Kasumi-1 (cell line): ENCODE measurements around the gene NCF4.

Experiments used
- DNase-seq, 2 experiments: peaks; one replicate each; lab custom pipeline; 2025; lab: John Stamatoyannopoulos, UW

The NCF4 gene

GRCh38 chr22:36838119-36839030, 22.4 kb upstream of the NCF4 start:
- no peak for DNase-seq

GRCh38 chr22:36839356-36840073, 21.3 kb upstream of the NCF4 start:
- DNase-seq, result no peak

DNA sequence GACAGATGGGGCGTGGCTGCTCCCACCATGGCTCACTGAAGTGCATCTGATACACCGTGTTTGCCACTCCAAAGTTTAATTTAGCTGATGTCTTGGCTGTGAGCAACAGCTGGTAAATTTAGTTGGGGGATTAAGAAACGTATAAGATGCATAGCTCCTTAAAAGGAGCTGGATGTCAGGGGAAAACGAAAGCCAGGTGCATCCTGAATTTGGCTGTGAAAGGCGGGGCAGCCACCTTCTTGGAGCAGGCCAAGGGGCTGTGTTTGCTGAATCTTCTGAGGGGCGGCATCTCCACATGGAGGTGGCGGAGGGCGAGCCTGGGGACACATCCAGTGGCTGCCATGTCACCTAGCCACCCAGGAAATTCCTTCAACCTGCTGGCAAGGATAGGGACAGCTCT, 20.7 kb upstream of the NCF4 start:
- DNase-seq, result no peak

DNA sequence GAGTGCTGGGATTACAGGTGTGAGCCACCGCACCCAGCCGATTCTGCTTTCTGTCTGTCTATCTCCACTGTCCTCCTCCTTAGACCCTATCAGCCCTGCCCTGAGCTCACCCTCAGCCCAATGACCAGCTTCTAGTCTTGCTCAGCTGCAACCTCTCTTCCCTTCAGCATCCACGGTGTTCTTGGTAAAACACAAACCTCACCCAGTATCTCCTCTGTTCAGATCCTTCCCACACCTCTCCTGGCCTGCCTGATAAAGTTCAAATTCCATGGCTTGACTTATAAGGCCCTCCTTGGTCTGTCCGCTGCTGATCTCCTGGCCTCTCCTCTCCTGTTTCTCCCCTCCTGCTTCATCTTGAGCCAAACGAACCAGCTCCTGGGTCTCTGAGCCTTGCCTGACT, 14.5 kb upstream of the NCF4 start:
- DNase-seq, result no peak

DNA sequence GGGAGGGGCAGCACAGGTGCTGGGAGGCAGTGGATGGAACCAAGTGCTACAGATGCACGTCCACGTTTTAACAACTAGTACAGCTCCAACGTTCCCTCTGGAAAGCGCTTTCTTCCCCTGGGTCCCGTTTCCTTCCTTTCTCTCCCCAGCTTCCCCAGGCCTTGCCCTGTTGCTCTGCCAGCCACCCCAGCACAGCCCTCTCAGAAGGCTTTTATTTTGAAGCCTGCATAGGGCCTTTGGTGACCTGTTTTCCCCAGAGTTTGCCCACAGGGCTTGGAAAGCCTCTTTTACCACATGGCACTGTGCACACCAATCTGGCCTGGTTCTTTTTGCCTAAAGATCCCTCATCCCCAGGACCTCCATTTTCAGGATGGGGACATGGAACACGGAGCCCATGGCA, 13.9 kb upstream of the NCF4 start:
- no peak for DNase-seq

GRCh38 chr22:36850056-36850455, 10.8 kb upstream of the NCF4 start:
- no peak for DNase-seq

DNA sequence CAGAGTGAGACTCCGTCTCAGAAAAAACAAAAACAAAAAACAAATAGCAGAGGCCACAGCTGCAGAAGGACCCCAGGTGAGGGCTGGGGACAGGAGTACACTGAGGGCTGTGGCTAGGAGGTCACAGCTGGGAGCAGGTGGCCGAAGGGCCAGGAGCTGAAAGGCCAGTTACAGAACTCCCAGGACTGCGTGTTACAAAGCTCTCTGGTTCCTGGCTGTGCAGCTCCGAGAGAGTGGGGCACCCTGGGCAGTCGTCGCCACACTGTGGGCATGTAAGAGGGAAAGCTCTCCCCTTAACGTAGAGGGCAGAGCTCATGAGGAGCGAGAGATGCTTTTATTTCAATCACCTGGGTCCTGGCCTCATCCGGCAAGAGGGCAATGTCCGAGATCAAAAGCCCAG, 10.1 kb upstream of the NCF4 start:
- no peak for DNase-seq

GRCh38 chr22:36852056-36852973, 8.5 kb upstream of the NCF4 start:
- DNase-seq, result no peak

DNA sequence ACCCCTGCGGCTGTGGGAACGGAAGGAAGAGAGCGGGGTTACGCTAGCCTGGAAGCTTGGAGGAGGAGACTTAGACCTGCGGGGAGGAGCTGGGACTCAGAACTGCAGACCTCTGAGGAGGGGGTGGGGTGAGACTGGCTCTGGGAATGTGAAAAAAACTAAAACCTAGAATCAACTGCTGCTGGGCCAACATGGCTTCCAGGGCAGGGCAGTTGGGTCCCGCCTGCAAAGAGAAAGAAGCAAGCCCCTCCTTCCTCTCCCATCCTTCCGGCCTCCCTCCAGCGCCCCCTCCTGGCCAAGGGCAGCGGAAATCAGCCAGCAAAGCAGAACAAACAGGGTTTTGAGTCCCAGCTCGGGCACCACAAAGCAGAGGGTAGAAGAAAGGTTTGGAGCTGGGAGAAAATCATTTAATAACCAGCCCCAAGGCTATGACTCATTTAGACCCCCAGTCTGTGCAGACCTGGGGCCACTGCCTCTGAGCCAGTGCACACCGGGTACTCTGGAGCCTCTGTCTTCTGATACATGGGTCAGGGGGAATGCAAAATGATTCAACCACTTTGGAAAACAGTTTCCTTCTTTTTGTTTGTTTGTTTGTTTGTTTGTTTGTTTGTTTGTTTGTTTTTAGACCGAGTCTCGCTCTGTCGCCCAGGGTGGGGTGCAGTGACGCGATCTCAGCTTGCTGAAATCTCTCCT, 7.3 kb upstream of the NCF4 start:
- peak; percentile 67 to 79 for DNase-seq

- DNase-seq, result no peak
Measured at GRCh38 chr22:36855478-36855877, 5.3 kb upstream of the NCF4 start.

DNA sequence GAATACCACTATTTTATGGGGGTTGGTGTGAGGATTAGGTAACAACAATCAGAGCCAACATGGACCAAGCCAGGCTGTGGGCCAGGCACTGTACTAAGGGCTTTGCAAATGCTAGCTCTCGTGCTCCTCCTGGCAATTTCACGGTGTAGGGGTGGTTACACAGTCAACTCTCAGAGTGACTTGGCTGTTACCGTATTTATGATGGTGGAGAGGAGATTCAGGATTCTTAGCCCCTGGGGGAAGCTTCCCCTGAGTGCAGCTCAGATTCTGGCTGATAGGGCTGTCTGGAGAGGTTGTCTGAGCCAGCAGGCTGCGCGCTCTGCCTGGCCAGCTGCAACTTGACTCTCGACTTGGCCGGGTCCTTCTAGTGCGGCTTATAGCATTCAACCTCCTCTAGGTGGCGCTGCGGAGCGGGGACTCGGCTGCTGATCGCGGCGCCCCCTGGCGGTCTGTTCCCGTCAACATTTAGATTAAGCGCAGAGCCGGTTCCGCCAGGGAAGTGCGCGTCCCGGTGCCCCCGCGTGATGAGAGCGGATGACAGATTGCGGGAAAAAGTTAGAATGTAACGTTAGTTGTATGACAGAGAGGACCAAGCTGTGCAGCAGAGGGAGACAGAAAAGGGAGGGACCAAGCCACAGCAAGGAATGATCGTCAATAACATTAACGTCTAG, 4.5 kb upstream of the NCF4 start:
- DNase-seq, result peak; percentile 87 to 90

- no peak for DNase-seq
Measured at GRCh38 chr22:36856792-36857135, 4.0 kb upstream of the NCF4 start.

DNA sequence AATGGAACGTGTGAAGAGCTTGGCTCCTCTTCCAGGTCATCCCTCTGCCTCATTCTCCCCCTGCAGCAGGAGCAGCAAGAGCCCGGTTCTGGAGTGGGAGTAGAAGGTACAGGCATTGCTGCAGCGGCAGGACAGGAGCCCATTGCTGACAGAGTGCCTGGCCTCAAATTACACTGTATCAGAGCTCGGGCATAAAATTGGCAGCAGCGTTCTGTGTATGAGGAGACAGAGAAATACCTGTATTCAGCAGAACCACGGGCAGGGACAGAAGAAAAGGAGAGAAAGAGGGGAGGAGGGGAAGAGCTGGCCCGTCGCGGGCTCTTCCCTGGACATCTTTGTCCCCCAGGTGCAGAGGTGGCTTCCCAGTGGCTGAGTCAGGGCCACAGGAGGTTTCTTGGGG, 2.6 kb upstream of the NCF4 start:
- no peak for DNase-seq

DNA sequence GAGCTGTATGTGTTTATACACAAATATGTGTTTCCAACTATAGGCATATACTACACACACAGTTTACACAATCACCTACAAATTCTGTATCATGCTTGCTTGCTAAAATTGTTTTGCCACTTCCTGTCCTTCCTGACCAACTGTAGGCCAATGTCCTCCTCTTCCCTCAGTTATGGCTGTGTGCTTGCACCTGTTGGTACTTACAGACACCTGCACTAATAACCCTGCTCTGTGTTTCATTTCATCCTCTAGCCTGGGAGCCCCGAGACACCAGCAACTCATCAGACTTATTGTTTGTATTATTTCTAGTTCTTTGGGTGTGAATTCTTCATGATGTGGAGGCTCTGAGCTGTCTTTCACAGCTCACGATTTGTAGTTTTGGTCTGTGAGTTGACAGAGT, 1.8 kb upstream of the NCF4 start:
- no peak for DNase-seq

DNA sequence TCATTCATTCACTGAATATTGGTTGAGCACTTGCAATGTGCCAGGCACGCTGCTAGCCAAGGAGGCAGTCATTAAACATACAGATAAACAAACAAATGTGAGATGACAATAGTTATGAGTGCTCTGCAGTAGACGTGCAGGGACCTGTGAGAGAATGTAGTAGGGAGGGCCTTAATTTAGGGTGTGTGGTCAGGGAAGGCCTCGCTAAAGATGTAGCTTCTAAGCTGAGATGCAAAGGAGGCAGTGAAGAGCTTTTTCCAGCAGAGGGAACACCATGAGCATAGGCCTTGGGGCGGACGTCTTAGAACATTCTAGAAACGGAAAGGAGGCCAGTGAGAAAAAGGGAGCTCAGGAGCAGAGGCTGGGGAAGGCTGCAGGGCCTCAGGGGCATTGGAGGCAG, 789 bp upstream of the NCF4 start:
- DNase-seq, result no peak

GRCh38 chr22:36860438-36860820, 377 bp upstream of the NCF4 start:
- no peak for DNase-seq

DNA sequence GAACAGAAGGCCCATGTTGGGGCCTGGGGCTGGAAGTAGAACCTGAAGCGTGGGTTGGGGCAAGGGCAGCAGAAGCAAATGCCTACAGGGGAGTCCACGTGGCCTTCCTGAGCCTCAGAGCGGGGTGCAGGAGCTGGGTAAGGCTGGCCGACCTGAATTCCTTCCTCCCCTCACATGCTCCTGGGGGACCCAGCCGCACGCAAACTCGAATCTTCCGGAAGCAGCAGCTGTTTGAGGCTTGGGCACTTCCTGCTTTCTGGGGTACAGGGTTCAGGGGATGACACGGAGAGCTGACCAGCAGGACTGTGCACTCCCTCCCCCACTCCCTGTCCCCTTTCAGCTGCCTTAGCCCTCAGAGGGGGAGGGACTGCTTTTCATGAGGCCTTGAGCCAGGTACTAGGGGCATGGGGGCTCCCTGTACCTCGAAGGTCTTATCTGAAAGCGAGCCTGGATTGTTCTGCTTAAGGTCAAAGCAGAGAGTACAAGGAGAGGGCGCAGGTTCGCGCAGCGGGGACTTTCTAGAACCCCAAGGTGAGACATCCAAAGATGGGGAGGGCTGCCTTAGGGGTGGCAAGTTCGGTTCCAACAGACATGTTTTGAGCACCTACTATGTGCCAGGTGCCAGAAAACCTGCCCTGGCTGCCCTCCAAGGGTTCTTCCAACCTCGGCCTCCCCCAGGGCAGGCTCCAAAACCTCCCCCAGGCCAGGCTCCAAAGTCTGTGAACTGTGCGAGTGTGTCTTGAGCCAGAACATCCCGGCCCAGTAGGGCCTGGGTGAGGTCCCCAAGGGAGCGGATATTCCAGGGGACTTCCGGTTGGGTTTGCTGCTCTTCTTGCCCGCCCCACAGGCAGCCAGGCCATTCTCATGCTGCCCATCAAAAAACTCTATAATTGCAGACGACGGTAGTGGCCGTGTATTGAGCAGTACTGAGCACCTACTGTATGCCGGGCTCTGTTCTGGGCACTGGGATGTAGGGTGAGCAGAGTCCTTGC, 1.7 kb downstream of the NCF4 start:
- peak; percentile 78 to 83 for DNase-seq

DNA sequence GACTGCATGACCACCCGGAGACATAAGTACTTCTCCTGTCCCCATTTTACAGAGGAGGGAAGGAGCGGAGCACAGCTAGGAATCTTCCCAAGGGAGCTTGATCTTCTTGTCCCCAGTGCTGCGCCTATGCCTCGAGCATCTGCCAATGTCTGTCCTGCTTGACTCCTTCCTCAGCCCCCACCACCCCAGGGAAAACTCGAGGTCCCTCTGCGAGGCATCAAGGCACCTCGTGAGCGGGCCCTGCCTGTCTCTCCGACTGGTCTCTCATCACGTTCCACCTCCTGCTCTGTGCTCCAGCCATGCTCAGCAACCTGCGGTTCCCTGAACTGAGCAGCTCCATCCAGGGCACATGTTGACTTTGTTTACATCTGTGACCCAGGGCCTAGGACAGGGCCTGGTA, 2.5 kb downstream of the NCF4 start:
- no peak for DNase-seq

- no peak for DNase-seq
Measured at GRCh38 chr22:36863979-36864378, 3.2 kb downstream of the NCF4 start.
